MM.1S (cell line): ENCODE measurements around the gene EXOC7.

Source experiments
- DNase-seq: peaks from one replicate; pipeline ENCODE4 v3.0.0-alpha.2; 2015
- H2AFZ ChIP-seq: fragments of 300-600 bp; sonication (generic); 2 replicates; pipeline ENCODE4 v1.6.0; 2016; ENCODE audit warnings: antibody characterized with exemption, low read length
- H3F3A ChIP-seq: fragments of 300-600 bp; sonication (generic); 2 replicates; pipeline ENCODE4 v1.6.1; 2016; ENCODE audit warnings: mild to moderate bottlenecking, antibody characterized with exemption, low read length, moderate library complexity, mixed read lengths; ENCODE audit not compliant: insufficient read depth
- H3K27ac ChIP-seq: fragments of 300-600 bp; sonication (generic); 2 replicates; pipeline ENCODE4 v1.5.1; 2016; ENCODE audit warnings: mild to moderate bottlenecking, low read length
- H3K27me3 ChIP-seq: fragments of 300-600 bp; sonication (generic); replicated peaks from 2 replicates; pipeline ENCODE4 v1.6.0; 2016; ENCODE audit warnings: low read length; ENCODE audit not compliant: insufficient read depth
- H3K36me3 ChIP-seq: fragments of 300-600 bp; sonication (generic); replicated peaks from 2 replicates; pipeline ENCODE4 v1.6.1; 2016; ENCODE audit warnings: mild to moderate bottlenecking, low read length, mixed read lengths; ENCODE audit not compliant: insufficient read depth
- H3K4me1 ChIP-seq: fragments of 300-600 bp; sonication (generic); 2 replicates; pipeline ENCODE4 v1.6.1; 2016; ENCODE audit warnings: low read length, mixed read lengths
- H3K4me2 ChIP-seq: fragments of 300-600 bp; sonication (generic); 2 replicates; pipeline ENCODE4 v1.6.0; 2016; ENCODE audit warnings: low read depth, low read length
- H3K4me3 ChIP-seq: fragments of 300-600 bp; sonication (generic); 2 replicates; pipeline ENCODE4 v1.5.1; 2016; ENCODE audit warnings: low read length, mixed read lengths
- H3K79me2 ChIP-seq: fragments of 300-600 bp; sonication (generic); 2 replicates; pipeline ENCODE4 v1.6.1; 2016; ENCODE audit warnings: mixed run types, low read length, mixed read lengths
- H3K9ac ChIP-seq: fragments of 300-600 bp; sonication (generic); 2 replicates; pipeline ENCODE4 v1.6.1; 2016; ENCODE audit warnings: low read length, mixed read lengths
- H3K9me2 ChIP-seq: fragments of 300-600 bp; sonication (generic); replicated peaks from 2 replicates; pipeline ENCODE4 v1.6.1; 2016; ENCODE audit warnings: mild to moderate bottlenecking, low read length, mixed read lengths; ENCODE audit not compliant: insufficient read depth
- H3K9me3 ChIP-seq: fragments of 300-600 bp; sonication (generic); replicated peaks from 2 replicates; pipeline ENCODE4 v1.6.1; 2016; ENCODE audit warnings: mild to moderate bottlenecking, low read length, mixed read lengths; ENCODE audit not compliant: insufficient read depth
- H4K20me1 ChIP-seq: fragments of 300-600 bp; sonication (generic); 2 replicates; pipeline ENCODE4 v1.6.1; 2016; ENCODE audit warnings: mild to moderate bottlenecking, low read length, moderate library complexity, mixed read lengths; ENCODE audit not compliant: insufficient read depth
- CTCF ChIP-seq: fragments of 300-600 bp; sonication (generic); IDR thresholded peaks from 2 replicates; pipeline ENCODE4 v1.5.1; 2016; ENCODE audit warnings: antibody characterized with exemption, low read length, mixed read lengths
- EZH2 ChIP-seq: fragments of 300-600 bp; sonication (generic); optimal IDR thresholded peaks from 2 replicates; pipeline ENCODE3; 2017; ENCODE audit warnings: low read depth, mild to moderate bottlenecking, antibody characterized with exemption, low read length, mixed read lengths
- EZH2phosphoT487 ChIP-seq: fragments of 300-600 bp; sonication (generic); IDR thresholded peaks from 2 replicates; pipeline ENCODE4 v1.6.1; 2018; ENCODE audit warnings: antibody characterized with exemption, low read length

The EXOC7 gene

GRCh38 chr17:76104896-76105231 is 1.3 kb upstream of the EXOC7 start:
- no peak overlapping the region for H2AFZ ChIP-seq
- no peak for DNase-seq
- H3K4me2 ChIP-seq = no peak overlapping the region
- H3K4me3 ChIP-seq = no peak overlapping the region
- TF ChIP-seq EZH2 = no peak
- TF ChIP-seq CTCF = no peak
- no peak for TF ChIP-seq EZH2phosphoT487
- H3K27ac ChIP-seq = no peak overlapping the region
- peaks cover 5% of the 10 kb centered on the region; the same call in 1 of the 2 replicates for H3K4me1 ChIP-seq
- H3K9me3 ChIP-seq = no peaks in the 10 kb centered on the region
- H4K20me1 ChIP-seq = no peaks in the 10 kb centered on the region
- H3K27me3 ChIP-seq = no peaks in the 10 kb centered on the region
- H3K9ac ChIP-seq = no peak overlapping the region
- peaks cover 17% of the 10 kb centered on the region for H3K79me2 ChIP-seq
- H3F3A ChIP-seq = no peaks in the 10 kb centered on the region
- no peaks in the 10 kb centered on the region for H3K36me3 ChIP-seq
- no peaks in the 10 kb centered on the region for H3K9me2 ChIP-seq

- Histone ChIP-seq H3K4me2 (peak overlapping the region; percentile 97), H3K27me3 (no peaks in the 10 kb centered on the region), H3F3A (no peaks in the 10 kb centered on the region), H3K9me3 (no peaks in the 10 kb centered on the region), H3K4me1 (peaks cover 5% of the 10 kb centered on the region; the same call in 1 of the 2 replicates), H4K20me1 (no peaks in the 10 kb centered on the region), H3K36me3 (no peaks in the 10 kb centered on the region), H3K27ac (no peak overlapping the region), H3K9me2 (no peaks in the 10 kb centered on the region), H3K79me2 (peaks cover 17% of the 10 kb centered on the region), H3K9ac (peak overlapping the region; percentile 73; the same call in 1 of the 2 replicates), H3K4me3 (peak overlapping the region; percentile 80), H2AFZ (peak overlapping the region; percentile 94)
- no peak for TF ChIP-seq CTCF
- no peak for TF ChIP-seq EZH2
- no peak for DNase-seq
These were observed 731 bp upstream of the EXOC7 start for GRCh38 chr17:76104140-76104895.

- no peak for DNase-seq
- Histone ChIP-seq H4K20me1 (no peaks in the 10 kb centered on the region), H3K4me2 (peak overlapping the region; percentile 97), H2AFZ (peak overlapping the region; percentile 94), H3K9me2 (no peaks in the 10 kb centered on the region), H3K9me3 (no peaks in the 10 kb centered on the region), H3K27me3 (no peaks in the 10 kb centered on the region), H3K4me1 (peaks cover 5% of the 10 kb centered on the region; the same call in 1 of the 2 replicates), H3F3A (no peaks in the 10 kb centered on the region), H3K9ac (peak overlapping the region; percentile 73), H3K27ac (no peak overlapping the region), H3K36me3 (no peaks in the 10 kb centered on the region), H3K79me2 (peaks cover 17% of the 10 kb centered on the region), H3K4me3 (peak overlapping the region; percentile 80)
- TF ChIP-seq EZH2 (no peak), EZH2phosphoT487 (no peak), CTCF (no peak)
These were observed 678 bp downstream of the EXOC7 start for GRCh38 chr17:76102944-76103273.
